Loucy (cell line): ENCODE data around the gene MTG2.

ENCODE experiments used
- CTCF ChIP-seq: fragments of 200-600 bp; sonication (generic); conservative IDR thresholded peaks from 2 replicates; pipeline ENCODE4 v1.5.1; 2014; ENCODE audit warnings: mild to moderate bottlenecking, antibody characterized with exemption, low read length
- EZH2phosphoT487 ChIP-seq: fragments of 200-600 bp; IDR thresholded peaks from 2 replicates; pipeline ENCODE4 v1.6.1; 2018; ENCODE audit warnings: antibody characterized with exemption, mild to moderate bottlenecking, moderate library complexity, borderline replicate concordance

- TF ChIP-seq CTCF (no peak), EZH2phosphoT487 (no peak)
These were observed 13.9 kb upstream of the MTG2 start for GRCh38 chr20:62168890-62169435.
